ENCODE measurements around the gene IGF2.

- TF ChIP-seq CTCF (conservative IDR thresholded peaks at IDR 0.05; ENCODE audit: low read depth, low read length) (no peak), EZH2 (IDR thresholded peaks at IDR 0.05; ENCODE audit: low read length, unreplicated experiment) (no peak)
Observed at GRCh38 chr11:2104524-2105440, 34.4 kb downstream of the IGF2 start.

All from PC-3 (cell line).